ENCODE measurements around the gene MRPL22.

- no peak for TF ChIP-seq RAD21 (IDR thresholded peaks at IDR 0.05; ENCODE audit: low read depth)
- no peak for TF ChIP-seq NFIC (IDR thresholded peaks at IDR 0.05)
- no peak for TF ChIP-seq EP300 (IDR thresholded peaks at IDR 0.05; ENCODE audit: borderline replicate concordance)
- TF ChIP-seq YY1 (IDR thresholded peaks at IDR 0.05; ENCODE audit: low read depth) = no peak
- TF ChIP-seq EGR1 (IDR thresholded peaks at IDR 0.05) = no peak
- TF ChIP-seq TAF1 (IDR thresholded peaks at IDR 0.05; ENCODE audit: low read depth) = no peak
- TF ChIP-seq CREB1 (IDR thresholded peaks at IDR 0.05; ENCODE audit: low read depth) = no peak
- TF ChIP-seq REST (IDR thresholded peaks at IDR 0.05; ENCODE audit: low read depth) = no peak
These were observed 56.9 kb downstream of the MRPL22 start for GRCh38 chr5:154997746-154998145.
